DOHH2 (cell line): ENCODE results near the gene SNRNP40.

Source experiments
- H3F3A ChIP-seq: fragments of 200-600 bp; sonication (generic), shearing (Covaris generic); 2 replicates; pipeline ENCODE4 v1.6.0; 2016; ENCODE audit warnings: antibody characterized with exemption, mild to moderate bottlenecking; ENCODE audit not compliant: control insufficient read depth, insufficient read depth
- H3K27ac ChIP-seq: fragments of 200-600 bp; sonication (generic); 2 replicates; pipeline ENCODE4 v1.5.1; 2014; ENCODE audit warnings: low read depth, mild to moderate bottlenecking, low read length, moderate library complexity
- H3K27me3 ChIP-seq: fragments of 200-600 bp; sonication (generic); 2 replicates; pipeline ENCODE4 v1.6.1; 2014; ENCODE audit warnings: mild to moderate bottlenecking, low read length, mixed read lengths; ENCODE audit not compliant: control insufficient read depth
- H3K36me3 ChIP-seq: fragments of 200-600 bp; sonication (generic); 2 replicates; pipeline ENCODE4 v1.6.1; 2014; ENCODE audit warnings: mild to moderate bottlenecking, low read length, moderate library complexity, mixed read lengths; ENCODE audit not compliant: control insufficient read depth
- H3K4me1 ChIP-seq: fragments of 200-600 bp; sonication (generic); 2 replicates; pipeline ENCODE4 v1.6.1; 2014; ENCODE audit warnings: mild to moderate bottlenecking, low read length, mixed read lengths; ENCODE audit not compliant: control insufficient read depth
- H3K4me2 ChIP-seq: fragments of 200-600 bp; sonication (generic); 2 replicates; pipeline ENCODE4 v1.6.0; 2014; ENCODE audit warnings: mild to moderate bottlenecking, low read length, moderate library complexity
- H3K4me3 ChIP-seq: fragments of 200-600 bp; sonication (generic); 2 replicates; pipeline ENCODE4 v1.5.1; 2014; ENCODE audit warnings: mild to moderate bottlenecking, low read length, mixed read lengths
- H3K79me2 ChIP-seq: fragments of 200-600 bp; sonication (generic); 2 replicates; pipeline ENCODE4 v1.6.1; 2014; ENCODE audit warnings: mild to moderate bottlenecking, low read length, mixed read lengths; ENCODE audit not compliant: control insufficient read depth
- H3K9me2 ChIP-seq: fragments of 200-600 bp; sonication (generic); replicated peaks from 2 replicates; pipeline ENCODE4 v1.6.1; 2014; ENCODE audit warnings: mild to moderate bottlenecking, low read length, mixed read lengths; ENCODE audit not compliant: control insufficient read depth
- H3K9me3 ChIP-seq: fragments of 200-600 bp; sonication (generic); 2 replicates; pipeline ENCODE4 v1.6.1; 2014; ENCODE audit warnings: antibody characterized with exemption, low read length, mixed read lengths; ENCODE audit not compliant: control insufficient read depth, insufficient read depth
- H4K20me1 ChIP-seq: fragments of 200-600 bp; sonication (generic); 2 replicates; pipeline ENCODE4 v1.6.0; 2014; ENCODE audit warnings: low read depth, mild to moderate bottlenecking, antibody characterized with exemption, low read length, moderate library complexity; ENCODE audit not compliant: control insufficient read depth, insufficient read depth
- EZH2phosphoT487 ChIP-seq: fragments of 200-600 bp; sonication (generic); IDR thresholded peaks from 2 replicates; pipeline ENCODE4 v1.6.1; 2017; ENCODE audit warnings: borderline replicate concordance, mild to moderate bottlenecking, antibody characterized with exemption, low read length, moderate library complexity, mixed read lengths
- TF ChIP-seq, protein P1 (sequence below): fragments of 200-600 bp; sonication (generic); IDR thresholded peaks from one replicate; pipeline ENCODE4 v1.5.1; 2014; ENCODE audit warnings: antibody characterized with exemption, mild to moderate bottlenecking, low read depth, low read length; ENCODE audit not compliant: poor library complexity, severe bottlenecking

SNRNP40 gene

DNA sequence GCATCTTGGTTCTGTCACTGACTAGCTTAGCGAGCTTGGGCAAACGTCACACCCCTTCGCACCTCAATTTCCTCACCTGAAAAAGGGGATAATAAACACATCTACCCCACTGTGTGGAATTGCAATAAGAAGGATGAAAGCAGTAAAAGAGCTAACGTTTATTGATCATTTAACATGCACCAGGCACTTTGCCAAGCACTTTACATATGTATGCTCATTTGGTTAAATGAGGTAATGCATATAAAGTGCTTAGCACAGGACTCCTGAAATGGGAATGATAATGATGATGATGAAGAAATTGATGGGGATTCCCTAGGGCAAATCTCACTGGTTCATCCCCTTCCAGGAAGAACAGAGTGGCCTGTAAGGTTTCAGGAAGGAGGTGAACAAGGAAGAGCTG is 61.7 kb downstream of the SNRNP40 start:
- no peak overlapping the region for H3K27ac ChIP-seq
- H3F3A ChIP-seq: no peaks in the 10 kb centered on the region
- no peak overlapping the region for H3K4me2 ChIP-seq
- H3K79me2 ChIP-seq: no peaks in the 10 kb centered on the region
- H4K20me1 ChIP-seq: no peaks in the 10 kb centered on the region
- TF ChIP-seq, protein P1, sequence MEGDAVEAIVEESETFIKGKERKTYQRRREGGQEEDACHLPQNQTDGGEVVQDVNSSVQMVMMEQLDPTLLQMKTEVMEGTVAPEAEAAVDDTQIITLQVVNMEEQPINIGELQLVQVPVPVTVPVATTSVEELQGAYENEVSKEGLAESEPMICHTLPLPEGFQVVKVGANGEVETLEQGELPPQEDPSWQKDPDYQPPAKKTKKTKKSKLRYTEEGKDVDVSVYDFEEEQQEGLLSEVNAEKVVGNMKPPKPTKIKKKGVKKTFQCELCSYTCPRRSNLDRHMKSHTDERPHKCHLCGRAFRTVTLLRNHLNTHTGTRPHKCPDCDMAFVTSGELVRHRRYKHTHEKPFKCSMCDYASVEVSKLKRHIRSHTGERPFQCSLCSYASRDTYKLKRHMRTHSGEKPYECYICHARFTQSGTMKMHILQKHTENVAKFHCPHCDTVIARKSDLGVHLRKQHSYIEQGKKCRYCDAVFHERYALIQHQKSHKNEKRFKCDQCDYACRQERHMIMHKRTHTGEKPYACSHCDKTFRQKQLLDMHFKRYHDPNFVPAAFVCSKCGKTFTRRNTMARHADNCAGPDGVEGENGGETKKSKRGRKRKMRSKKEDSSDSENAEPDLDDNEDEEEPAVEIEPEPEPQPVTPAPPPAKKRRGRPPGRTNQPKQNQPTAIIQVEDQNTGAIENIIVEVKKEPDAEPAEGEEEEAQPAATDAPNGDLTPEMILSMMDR: no peak
- TF ChIP-seq EZH2phosphoT487: no peak
- no peaks in the 10 kb centered on the region for H3K4me1 ChIP-seq
- H3K27me3 ChIP-seq: peaks cover 30% of the 10 kb centered on the region
- H3K36me3 ChIP-seq: no peaks in the 10 kb centered on the region
- no peaks in the 10 kb centered on the region for H3K9me2 ChIP-seq
- H3K9me3 ChIP-seq: no peaks in the 10 kb centered on the region
- no peak overlapping the region for H3K4me3 ChIP-seq

DNA sequence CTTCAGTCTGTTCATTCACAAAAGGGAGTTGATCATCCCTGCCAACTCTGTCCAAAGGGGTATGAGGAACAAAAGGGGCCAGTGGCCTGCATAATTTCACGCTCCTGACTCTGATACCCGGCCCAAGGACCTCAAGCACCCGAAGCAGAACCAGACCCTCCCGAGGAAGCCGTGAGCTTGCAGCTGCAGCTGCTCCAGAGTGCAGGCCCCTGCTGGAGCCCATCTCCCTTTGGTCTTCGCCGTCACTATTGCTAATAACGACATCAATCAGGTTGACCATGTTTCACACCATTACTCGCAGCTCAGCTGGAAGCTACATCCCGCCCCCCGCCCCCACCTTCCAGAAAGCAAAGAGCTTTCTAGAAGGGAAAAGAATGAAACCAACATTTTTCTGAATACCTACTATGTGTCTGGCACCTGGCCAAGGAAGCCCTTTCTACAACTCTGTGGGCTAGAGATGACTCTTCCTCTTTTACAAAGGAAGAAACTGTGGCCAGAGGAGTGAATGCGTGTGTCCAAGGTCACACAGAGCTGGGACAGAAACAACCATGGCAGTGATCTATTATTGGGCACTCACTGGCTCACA is 62.4 kb downstream of the SNRNP40 start:
- H3K36me3 ChIP-seq: no peaks in the 10 kb centered on the region
- H3K27ac ChIP-seq: no peak overlapping the region
- H3K79me2 ChIP-seq: no peaks in the 10 kb centered on the region
- H3K4me2 ChIP-seq: no peak overlapping the region
- peaks cover 28% of the 10 kb centered on the region for H3K27me3 ChIP-seq
- TF ChIP-seq, protein P1: no peak
- no peak for TF ChIP-seq EZH2phosphoT487
- H3F3A ChIP-seq: no peaks in the 10 kb centered on the region
- H3K9me2 ChIP-seq: no peaks in the 10 kb centered on the region
- no peaks in the 10 kb centered on the region for H3K9me3 ChIP-seq
- H4K20me1 ChIP-seq: no peaks in the 10 kb centered on the region
- H3K4me3 ChIP-seq: no peak overlapping the region
- H3K4me1 ChIP-seq: no peaks in the 10 kb centered on the region

DNA sequence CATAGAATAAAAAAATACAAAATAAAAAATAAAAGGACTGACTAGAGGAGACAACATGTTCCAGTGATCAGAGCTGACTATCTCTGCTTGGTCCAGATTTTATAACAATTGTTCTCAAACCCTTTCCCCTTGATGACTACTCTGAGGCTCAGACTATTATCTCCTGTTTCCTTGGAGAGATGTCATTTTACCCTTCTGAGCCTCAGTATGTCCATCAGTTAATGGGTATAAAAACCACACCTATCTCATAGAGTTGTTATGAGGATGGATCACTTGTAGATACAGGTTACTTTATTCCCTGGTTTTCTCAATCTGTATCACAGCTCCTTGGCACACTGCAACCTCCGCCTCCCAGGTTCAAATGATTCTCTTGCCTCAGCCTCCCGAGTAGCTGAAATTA is 63.9 kb downstream of the SNRNP40 start:
- H4K20me1 ChIP-seq: no peaks in the 10 kb centered on the region
- no peaks in the 10 kb centered on the region for H3F3A ChIP-seq
- H3K9me3 ChIP-seq: no peaks in the 10 kb centered on the region
- peaks cover 14% of the 10 kb centered on the region for H3K27me3 ChIP-seq
- H3K4me1 ChIP-seq: no peaks in the 10 kb centered on the region
- H3K27ac ChIP-seq: no peak overlapping the region
- no peaks in the 10 kb centered on the region for H3K79me2 ChIP-seq
- no peaks in the 10 kb centered on the region for H3K36me3 ChIP-seq
- H3K4me2 ChIP-seq: no peak overlapping the region
- no peak overlapping the region for H3K4me3 ChIP-seq
- H3K9me2 ChIP-seq: no peaks in the 10 kb centered on the region
- no peak for TF ChIP-seq EZH2phosphoT487
- TF ChIP-seq, protein P1: no peak

DNA sequence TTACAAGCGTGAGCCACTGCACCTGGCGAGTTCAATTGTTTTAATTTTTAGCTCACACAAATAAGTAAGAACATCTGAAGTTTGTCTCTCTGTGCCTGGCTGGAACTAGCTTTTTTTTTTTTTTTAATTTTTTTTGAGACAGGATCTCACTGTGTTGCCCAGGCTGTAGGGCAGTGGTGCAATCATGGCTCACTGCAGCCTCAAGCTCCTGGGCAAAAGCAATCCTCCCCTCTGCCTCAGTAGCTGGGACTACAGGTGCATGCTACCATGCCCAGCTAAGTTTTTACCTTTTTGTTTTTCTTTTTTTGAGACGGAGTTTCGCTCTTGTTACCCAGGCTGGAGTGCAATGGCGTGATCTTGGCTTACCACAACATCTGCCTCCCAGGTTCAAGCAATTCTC is 64.8 kb downstream of the SNRNP40 start:
- Histone ChIP-seq H3K27ac (no peak overlapping the region), H4K20me1 (no peaks in the 10 kb centered on the region), H3K9me3 (no peaks in the 10 kb centered on the region), H3K4me3 (no peak overlapping the region), H3K27me3 (peaks cover 10% of the 10 kb centered on the region), H3F3A (no peaks in the 10 kb centered on the region), H3K79me2 (no peaks in the 10 kb centered on the region), H3K36me3 (no peaks in the 10 kb centered on the region), H3K9me2 (no peaks in the 10 kb centered on the region), H3K4me2 (no peak overlapping the region), H3K4me1 (no peaks in the 10 kb centered on the region)
- no peak for TF ChIP-seq EZH2phosphoT487
- TF ChIP-seq, protein P1: no peak
